ENCODE results near the gene CDC42SE2.

DNA sequence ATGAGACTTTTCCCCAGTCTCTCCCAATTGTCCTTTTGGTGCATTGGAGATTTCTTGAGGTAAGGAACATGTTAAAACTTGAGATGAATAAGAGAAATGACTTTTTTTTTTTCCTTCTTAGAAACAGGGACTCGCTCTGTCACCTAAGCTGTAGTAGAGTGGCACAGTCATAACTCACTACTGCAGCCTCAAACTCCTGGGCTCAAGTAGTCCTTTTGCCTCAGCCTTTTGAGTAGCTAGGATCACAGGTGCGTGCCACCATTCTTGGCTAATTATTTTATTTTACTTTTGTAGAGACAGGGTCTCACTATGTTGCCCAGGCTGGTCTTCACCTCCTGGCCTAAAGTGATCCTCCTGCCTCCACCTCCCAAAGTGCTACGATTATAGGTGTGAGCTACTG, 25.9 kb downstream of the CDC42SE2 start:
- TF ChIP-seq, protein P1, sequence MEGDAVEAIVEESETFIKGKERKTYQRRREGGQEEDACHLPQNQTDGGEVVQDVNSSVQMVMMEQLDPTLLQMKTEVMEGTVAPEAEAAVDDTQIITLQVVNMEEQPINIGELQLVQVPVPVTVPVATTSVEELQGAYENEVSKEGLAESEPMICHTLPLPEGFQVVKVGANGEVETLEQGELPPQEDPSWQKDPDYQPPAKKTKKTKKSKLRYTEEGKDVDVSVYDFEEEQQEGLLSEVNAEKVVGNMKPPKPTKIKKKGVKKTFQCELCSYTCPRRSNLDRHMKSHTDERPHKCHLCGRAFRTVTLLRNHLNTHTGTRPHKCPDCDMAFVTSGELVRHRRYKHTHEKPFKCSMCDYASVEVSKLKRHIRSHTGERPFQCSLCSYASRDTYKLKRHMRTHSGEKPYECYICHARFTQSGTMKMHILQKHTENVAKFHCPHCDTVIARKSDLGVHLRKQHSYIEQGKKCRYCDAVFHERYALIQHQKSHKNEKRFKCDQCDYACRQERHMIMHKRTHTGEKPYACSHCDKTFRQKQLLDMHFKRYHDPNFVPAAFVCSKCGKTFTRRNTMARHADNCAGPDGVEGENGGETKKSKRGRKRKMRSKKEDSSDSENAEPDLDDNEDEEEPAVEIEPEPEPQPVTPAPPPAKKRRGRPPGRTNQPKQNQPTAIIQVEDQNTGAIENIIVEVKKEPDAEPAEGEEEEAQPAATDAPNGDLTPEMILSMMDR (IDR thresholded peaks at IDR 0.05): no peak
- TF ChIP-seq POLR2A (IDR thresholded peaks at IDR 0.05): no peak

Data from adrenal gland (tissue), 5 donors.